Measurements from ENCODE around the gene SPTSSA. TPM values are rescaled to one million over a fixed set of nuclear protein-coding genes. Genes with fewer than 3 reads are reported as not detected.
"Not testable (repeated sequence)": the region's sequence is repeated elsewhere in the genome, so short reads cannot be mapped to it uniquely, and the experiment has no call there.

The SPTSSA gene
- total RNA-seq, 2 donors from 2014 or later = 28.5 to 37.8 TPM

GRCh38 chr14:34398024-34398423 is 64.0 kb downstream of the SPTSSA start:
- H3K36me3 ChIP-seq (ENCODE audit: control insufficient read depth, insufficient read depth, low read length) = no peaks in the 10 kb centered on the region
- no peak overlapping the region for H3K9ac ChIP-seq (ENCODE audit: extremely low read depth, low read length, poor library complexity, severe bottlenecking)
- H3K4me1 Mint-ChIP-seq = no peaks in the 10 kb centered on the region
- DNase-seq = no peak
- no peaks in the 10 kb centered on the region for H3K36me3 Mint-ChIP-seq (ENCODE audit: low read depth)
- no peak for TF ChIP-seq CTCF (conservative IDR thresholded peaks at IDR 0.05)
- H3K27ac Mint-ChIP-seq = no peak overlapping the region
- H3K27me3 ChIP-seq (ENCODE audit: control insufficient read depth, insufficient read depth, low read length, poor library complexity, severe bottlenecking) = no peaks in the 10 kb centered on the region
- no peak overlapping the region for H3K27ac ChIP-seq (ENCODE audit: low read depth, low read length)
- H3K4me1 ChIP-seq (ENCODE audit: control insufficient read depth, insufficient read depth, low read length) = no peaks in the 10 kb centered on the region
- peaks cover 7% of the 10 kb centered on the region for H3K9me3 Mint-ChIP-seq
- no peaks in the 10 kb centered on the region for H3K9me3 ChIP-seq (ENCODE audit: control insufficient read depth, low read length)
- no peak overlapping the region for H3K4me3 Mint-ChIP-seq
- H3K27me3 Mint-ChIP-seq (ENCODE audit: insufficient read depth) = peaks cover 2% of the 10 kb centered on the region
- no peak overlapping the region for H3K4me3 ChIP-seq (ENCODE audit: low read length)
- 86 to 95% methylated on average over 3 of the region's 3 CpGs for WGBS, 2 experiments (ENCODE audit: insufficient coverage in 1 of 2, insufficient read length in 1 of 2)

- Mint-ChIP-seq H3K27ac (no peak overlapping the region), H3K4me3 (no peak overlapping the region), H3K9me3 (peaks cover 6% of the 10 kb centered on the region), H3K4me1 (peaks cover 4% of the 10 kb centered on the region), H3K36me3 (ENCODE audit: low read depth) (no peaks in the 10 kb centered on the region), H3K27me3 (ENCODE audit: insufficient read depth) (no peaks in the 10 kb centered on the region)
- 88 to 93% methylated on average over 3 to 4 of the region's 4 CpGs for WGBS, 2 experiments (ENCODE audit: insufficient coverage in 1 of 2, insufficient read length in 1 of 2)
- H3K9me3 ChIP-seq (ENCODE audit: control insufficient read depth, low read length) = no peaks in the 10 kb centered on the region
- no peaks in the 10 kb centered on the region for H3K4me1 ChIP-seq (ENCODE audit: control insufficient read depth, insufficient read depth, low read length)
- no peak overlapping the region for H3K27ac ChIP-seq (ENCODE audit: low read depth, low read length)
- TF ChIP-seq CTCF (conservative IDR thresholded peaks at IDR 0.05) = no peak
- DNase-seq = no peak
- no peak overlapping the region for H3K4me3 ChIP-seq (ENCODE audit: low read length)
- H3K9ac ChIP-seq (ENCODE audit: extremely low read depth, low read length, poor library complexity, severe bottlenecking) = no peak overlapping the region
- H3K27me3 ChIP-seq (ENCODE audit: control insufficient read depth, insufficient read depth, low read length, poor library complexity, severe bottlenecking) = no peaks in the 10 kb centered on the region
- H3K36me3 ChIP-seq (ENCODE audit: control insufficient read depth, insufficient read depth, low read length) = no peaks in the 10 kb centered on the region
These were observed 74.0 kb downstream of the SPTSSA start for GRCh38 chr14:34387974-34388516.

- Mint-ChIP-seq H3K4me1 (peaks cover 4% of the 10 kb centered on the region), H3K36me3 (ENCODE audit: low read depth) (no peaks in the 10 kb centered on the region), H3K9me3 (peaks cover 6% of the 10 kb centered on the region), H3K4me3 (no peak overlapping the region), H3K27me3 (ENCODE audit: insufficient read depth) (no peaks in the 10 kb centered on the region), H3K27ac (no peak overlapping the region)
- DNase-seq = no peak
- Histone ChIP-seq H3K27ac (ENCODE audit: low read depth, low read length) (no peak overlapping the region), H3K9me3 (ENCODE audit: control insufficient read depth, low read length) (no peaks in the 10 kb centered on the region), H3K4me1 (ENCODE audit: control insufficient read depth, insufficient read depth, low read length) (no peaks in the 10 kb centered on the region), H3K27me3 (ENCODE audit: control insufficient read depth, insufficient read depth, low read length, poor library complexity, severe bottlenecking) (no peaks in the 10 kb centered on the region), H3K36me3 (ENCODE audit: control insufficient read depth, insufficient read depth, low read length) (no peaks in the 10 kb centered on the region), H3K4me3 (ENCODE audit: low read length) (no peak overlapping the region), H3K9ac (ENCODE audit: extremely low read depth, low read length, poor library complexity, severe bottlenecking) (no peak overlapping the region)
- TF ChIP-seq CTCF (conservative IDR thresholded peaks at IDR 0.05) = no peak
- 84 to 87% methylated on average over 4 to 5 of the region's 5 CpGs for WGBS, 2 experiments (ENCODE audit: insufficient coverage in 1 of 2, insufficient read length in 1 of 2)
These were observed 75.1 kb downstream of the SPTSSA start for GRCh38 chr14:34386865-34387485.

- not testable (repeated sequence) for DNase-seq; H3K9me3 ChIP-seq (ENCODE audit: control insufficient read depth, low read length); H3K4me3 ChIP-seq (ENCODE audit: low read length); H3K9me3 Mint-ChIP-seq; H3K27me3 Mint-ChIP-seq (ENCODE audit: insufficient read depth); H3K9ac ChIP-seq (ENCODE audit: extremely low read depth, low read length, poor library complexity, severe bottlenecking); H3K4me3 Mint-ChIP-seq; H3K4me1 ChIP-seq (ENCODE audit: control insufficient read depth, insufficient read depth, low read length); H3K36me3 Mint-ChIP-seq (ENCODE audit: low read depth); H3K27me3 ChIP-seq (ENCODE audit: control insufficient read depth, insufficient read depth, low read length, poor library complexity, severe bottlenecking); H3K4me1 Mint-ChIP-seq; H3K36me3 ChIP-seq (ENCODE audit: control insufficient read depth, insufficient read depth, low read length); H3K27ac ChIP-seq (ENCODE audit: low read depth, low read length); H3K27ac Mint-ChIP-seq
These were observed 76.2 kb downstream of the SPTSSA start for GRCh38 chr14:34385881-34386280.
